Measurements from ENCODE around the gene DHRS1. TPM values are rescaled to one million over a fixed set of nuclear protein-coding genes. Genes with fewer than 3 reads are reported as not detected.
A peak's percentile ranks its signal among the peaks of the same experiment; 100 is the strongest.

The DHRS1 gene
- total and polyA plus RNA-seq, 2 experiments from 2014 or later = 15.0 to 15.4 TPM

GRCh38 chr14:24310265-24310645 lies 10.7 kb upstream of the DHRS1 start (continued):
- no peak for TF ChIP-seq ZNF462 (CRISPR knock-in tag; IDR thresholded peaks at IDR 0.05)
- no peak for TF ChIP-seq POLR2AphosphoS5 (IDR thresholded peaks at IDR 0.05; ENCODE audit: low read depth)
- no peak for TF ChIP-seq ETS1 (IDR thresholded peaks at IDR 0.05)
- TF ChIP-seq CREB1 (CRISPR knock-in tag; IDR thresholded peaks at IDR 0.05; ENCODE audit: low read depth) = no peak
- TF ChIP-seq JUNB (IDR thresholded peaks at IDR 0.05; ENCODE audit: unreplicated experiment) = no peak

GRCh38 chr14:24309538-24310264 lies 10.1 kb upstream of the DHRS1 start, which contains the start of gene LTB4R2:
Gene LTB4R2 (plus strand): TSS chr14:24310140. CDS start chr14:24310665, 525 bp downstream.
- peaks cover 10% of the 10 kb centered on the region; the same call in 1 of the 2 replicates for H3K27me3 ChIP-seq (ENCODE audit: insufficient read depth)
- H3K4me1 Mint-ChIP-seq = peaks cover 15% of the 10 kb centered on the region
- H3K4me1 ChIP-seq (ENCODE audit: insufficient read depth) = peaks cover 4% of the 10 kb centered on the region; the same call in 1 of the 2 replicates
- H3K79me2 ChIP-seq (replicated peaks; ENCODE audit: insufficient read depth) = no peaks in the 10 kb centered on the region
- TF ChIP-seq STAT1 (IDR thresholded peaks at IDR 0.05; ENCODE audit: unreplicated experiment) = no peak
- no peak for TF ChIP-seq ZNF462 (CRISPR knock-in tag; IDR thresholded peaks at IDR 0.05)
- TF ChIP-seq EZH2phosphoT487 (IDR thresholded peaks at IDR 0.05; ENCODE audit: unreplicated experiment) = no peak
- H3K27ac ChIP-seq (ENCODE audit: low read depth) = no peak within 1 kb of the TSS
- H3K4me2 ChIP-seq = peak within 1 kb of the TSS; percentile 68; the same call in 1 of the 2 replicates
- H3K9me3 Mint-ChIP-seq = no peaks in the 10 kb centered on the region
- no peaks in the 10 kb centered on the region for H3F3A ChIP-seq (replicated peaks; ENCODE audit: low read depth)
- H3K9me2 ChIP-seq (ENCODE audit: insufficient read depth) = no peaks in the 10 kb centered on the region
- H3K36me3 Mint-ChIP-seq (ENCODE audit: low read depth) = peaks cover 45% of the 10 kb centered on the region
- peak within 1 kb of the TSS; percentile 63 for H3K4me3 Mint-ChIP-seq
- peak within 1 kb of the TSS; percentile 51 for H3K4me3 ChIP-seq
- H3K27me3 Mint-ChIP-seq (ENCODE audit: insufficient read depth, low read depth, poor library complexity) = peaks cover 25% of the 10 kb centered on the region
- H3K27ac Mint-ChIP-seq = no peak within 1 kb of the TSS
- ATAC-seq (no peak), DNase-seq (ENCODE audit: low spot score) (no peak)
- no peak within 1 kb of the TSS for H2AFZ ChIP-seq
- no peaks in the 10 kb centered on the region; the same call in none of the 2 replicates for H4K20me1 ChIP-seq (replicated peaks; ENCODE audit: insufficient read depth)
- H3K36me3 ChIP-seq (ENCODE audit: insufficient read depth) = peaks cover 3% of the 10 kb centered on the region; the same call in 1 of the 2 replicates

Measured in GM23338 (cell line).